IgD-negative memory B cell (primary cell): ENCODE data around the gene BST2. TPM values are rescaled to one million over a fixed set of nuclear protein-coding genes. Genes with fewer than 3 reads are reported as not detected.

Experiments used
- H3K27ac Mint-ChIP-seq, 3 donors: one replicate each; pipeline ENCODE4 v1.8.0; 2020 to 2022; ENCODE audit warnings: mild to moderate bottlenecking in 3 of 3, mixed read lengths in 3 of 3, moderate library complexity in 1 of 3
- H3K27me3 Mint-ChIP-seq: one replicate; pipeline ENCODE4 v1.8.0; 2021; ENCODE audit warnings: mixed read lengths
- H3K36me3 Mint-ChIP-seq: one replicate; pipeline ENCODE4 v1.8.0; 2020; ENCODE audit warnings: mild to moderate bottlenecking, mixed read lengths
- H3K4me1 Mint-ChIP-seq, 3 donors: one replicate each; pipeline ENCODE4 v1.8.0; 2020 to 2022; ENCODE audit warnings: mixed read lengths in 3 of 3, mild to moderate bottlenecking in 1 of 3
- H3K4me3 Mint-ChIP-seq, 4 donors: one replicate each; pipeline ENCODE4 v1.8.0; 2020 to 2022; ENCODE audit warnings: mild to moderate bottlenecking in 4 of 4, mixed read lengths in 4 of 4, moderate library complexity in 3 of 4
- H3K9me3 Mint-ChIP-seq, 3 donors: one replicate each; pipeline ENCODE4 v1.8.0; 2020 to 2021; ENCODE audit warnings: mixed read lengths in 3 of 3, mild to moderate bottlenecking in 1 of 3
- polyA plus RNA-seq: library from polyadenylated mRNA; unstranded; fragments of 300-500 nt; fragmentation: Illumina TruSeq; gene quantifications from one replicate; pipeline ENCODE4 v1.2.3, GENCODE V29; 2021

The BST2 gene, protein sequence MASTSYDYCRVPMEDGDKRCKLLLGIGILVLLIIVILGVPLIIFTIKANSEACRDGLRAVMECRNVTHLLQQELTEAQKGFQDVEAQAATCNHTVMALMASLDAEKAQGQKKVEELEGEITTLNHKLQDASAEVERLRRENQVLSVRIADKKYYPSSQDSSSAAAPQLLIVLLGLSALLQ
- 162 TPM for polyA plus RNA-seq

DNA sequence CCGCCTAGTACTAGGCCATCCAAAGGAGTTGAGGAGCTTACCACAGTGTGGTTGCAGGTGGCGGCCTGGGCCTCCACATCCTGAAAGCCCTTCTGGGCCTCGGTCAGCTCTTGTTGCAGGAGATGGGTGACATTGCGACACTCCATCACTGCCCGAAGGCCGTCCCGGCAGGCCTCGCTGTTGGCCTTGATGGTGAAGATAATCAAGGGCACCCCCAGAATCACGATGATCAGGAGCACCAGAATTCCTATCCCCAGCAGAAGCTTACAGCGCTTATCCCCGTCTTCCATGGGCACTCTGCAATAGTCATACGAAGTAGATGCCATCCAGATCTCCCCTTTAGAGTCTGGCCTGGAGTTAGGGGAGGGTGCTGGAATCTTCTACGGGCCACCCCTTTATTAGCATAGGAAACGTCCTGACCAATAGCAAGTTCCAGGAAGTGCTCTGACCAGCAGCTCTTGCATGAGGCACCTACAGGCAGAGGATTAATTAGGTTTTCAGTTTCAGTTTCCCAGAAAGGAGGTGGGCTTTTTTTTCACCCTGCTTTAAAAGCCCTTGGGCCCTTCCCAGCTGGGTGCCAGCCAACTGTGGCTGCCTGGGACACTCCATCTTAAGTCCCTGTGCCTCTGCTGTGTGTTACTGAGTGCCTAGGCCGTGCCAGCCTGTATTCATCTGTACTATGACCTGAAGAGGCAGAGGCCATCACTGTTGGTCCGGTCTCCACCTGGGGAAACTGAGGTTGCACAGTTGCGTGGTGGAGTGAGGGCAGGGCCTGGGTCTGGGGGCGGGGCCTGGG is at the start of gene BST2:
Gene BST2 (minus strand): TSS at position 381 of the 796 bp plus-strand sequence. CDS start 55 bp downstream, at position 326.
- Mint-ChIP-seq H3K27me3 (no peaks in the 10 kb centered on the region), H3K27ac (peak within 1 kb of the TSS; percentile 77 to 99 (median 93)), H3K4me1 (peaks cover 22 to 24% (median 23%) of the 10 kb centered on the region in 3 donors), H3K36me3 (no peaks in the 10 kb centered on the region), H3K4me3 (peak within 1 kb of the TSS; percentile 92 to 99 (median 93)), H3K9me3 (no peaks in the 10 kb centered on the region)

DNA sequence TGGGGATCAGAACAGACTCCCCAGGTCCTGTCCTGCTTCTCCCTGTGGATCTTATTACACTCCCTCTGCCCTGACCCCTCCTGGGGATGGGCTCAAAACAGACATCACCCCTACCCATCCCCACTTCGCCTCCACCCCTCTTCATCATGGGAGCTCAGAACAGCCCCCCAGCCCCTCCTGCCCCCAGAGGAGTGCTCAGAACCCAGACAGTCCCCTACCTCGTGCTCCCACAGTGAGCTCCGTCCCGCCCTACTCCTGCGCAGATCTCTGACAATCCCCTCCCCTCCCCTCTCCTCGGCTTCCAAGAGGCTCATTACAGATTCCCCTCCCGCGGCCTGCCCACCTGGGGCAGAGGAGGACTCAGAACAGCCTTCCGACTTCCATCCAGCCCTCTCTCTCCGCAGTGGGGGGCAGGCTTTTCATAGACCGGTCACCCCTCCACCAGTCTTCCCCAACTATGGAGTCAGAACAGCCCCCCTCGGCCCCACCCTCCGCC is 49.2 kb upstream of the BST2 start:
- H3K4me1 Mint-ChIP-seq = peaks cover 3 to 11% (median 5%) of the 10 kb centered on the region in 3 donors
- no peaks in the 10 kb centered on the region for H3K36me3 Mint-ChIP-seq
- H3K4me3 Mint-ChIP-seq = peak overlapping the region in 1 of 4 donors; percentile 50
- H3K27ac Mint-ChIP-seq = peak overlapping the region in 1 of 3 donors; percentile 56
- peaks cover 52% of the 10 kb centered on the region for H3K27me3 Mint-ChIP-seq
- H3K9me3 Mint-ChIP-seq = peaks cover 0 to 3% (median 0%) of the 10 kb centered on the region in 3 donors

DNA sequence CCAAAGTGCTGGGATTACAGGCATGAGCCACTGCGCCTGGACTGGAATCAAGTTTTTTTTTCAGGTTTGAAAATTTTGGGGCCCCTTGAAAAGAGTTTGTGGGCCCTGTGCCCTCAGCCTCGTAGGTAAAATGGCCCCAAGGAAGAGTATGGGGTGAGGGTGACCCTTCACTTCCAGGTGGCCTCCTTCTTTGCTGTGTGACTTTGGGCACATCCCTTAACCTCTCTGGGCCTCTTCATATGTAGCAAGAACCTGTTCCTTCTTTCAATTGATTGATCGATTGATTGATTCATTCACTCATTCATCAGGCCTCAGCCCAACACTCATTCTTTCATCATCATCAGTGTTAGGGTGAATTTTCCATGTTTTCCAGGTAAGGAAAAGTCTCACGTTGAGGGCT is 46.4 kb upstream of the BST2 start:
- Mint-ChIP-seq H3K9me3 (peaks cover 0 to 5% (median 0%) of the 10 kb centered on the region in 3 donors), H3K27ac (no peak overlapping the region), H3K36me3 (no peaks in the 10 kb centered on the region), H3K4me1 (peaks cover 3 to 11% (median 5%) of the 10 kb centered on the region in 3 donors), H3K27me3 (peaks cover 52% of the 10 kb centered on the region), H3K4me3 (no peak overlapping the region)

DNA sequence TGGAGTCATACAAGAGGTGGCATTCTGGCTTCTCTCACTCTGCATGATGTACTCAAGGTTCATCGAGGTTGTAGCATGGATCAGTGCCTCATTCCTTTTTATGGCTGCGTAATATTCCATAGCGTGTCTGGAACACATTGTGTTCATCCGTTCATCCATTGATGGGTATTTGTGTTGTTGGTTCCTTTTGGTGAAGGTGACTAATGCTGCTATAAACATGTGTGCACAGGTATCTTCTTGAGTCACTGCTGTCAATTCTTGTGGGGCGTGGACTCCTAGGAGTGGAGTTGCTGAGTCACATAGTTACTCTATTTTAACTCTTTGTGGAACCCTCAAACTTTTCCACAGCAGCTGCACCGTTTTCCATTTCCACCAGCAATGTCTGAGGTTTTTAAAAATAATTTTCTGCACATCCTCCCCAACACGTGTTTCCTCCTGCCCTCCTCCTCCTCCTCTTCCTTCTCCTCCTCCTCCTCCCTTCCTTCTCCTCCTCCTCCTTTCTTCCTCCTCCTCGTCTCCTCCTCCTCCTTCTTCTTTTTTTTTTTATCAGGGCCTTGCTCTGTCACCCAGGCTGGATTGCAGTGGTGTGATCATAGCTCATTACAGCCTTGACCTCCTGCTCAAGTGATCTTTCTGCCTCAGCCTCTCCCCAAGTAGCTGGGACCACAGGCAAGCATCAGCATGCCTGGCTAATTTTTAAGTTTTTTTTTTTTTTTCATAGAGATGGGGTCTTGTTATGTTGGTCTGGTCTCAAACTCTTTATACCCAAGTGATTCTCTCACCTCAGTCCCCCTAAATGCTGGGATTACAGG is 45.0 kb upstream of the BST2 start:
- peak overlapping the region in 1 of 3 donors; percentile 72 for H3K27ac Mint-ChIP-seq
- peak overlapping the region in 2 of 4 donors; percentile 50 to 60 for H3K4me3 Mint-ChIP-seq
- H3K4me1 Mint-ChIP-seq = peaks cover 3 to 11% (median 5%) of the 10 kb centered on the region in 3 donors
- peaks cover 42% of the 10 kb centered on the region for H3K27me3 Mint-ChIP-seq
- peaks cover 0 to 5% (median 0%) of the 10 kb centered on the region in 3 donors for H3K9me3 Mint-ChIP-seq
- no peaks in the 10 kb centered on the region for H3K36me3 Mint-ChIP-seq

DNA sequence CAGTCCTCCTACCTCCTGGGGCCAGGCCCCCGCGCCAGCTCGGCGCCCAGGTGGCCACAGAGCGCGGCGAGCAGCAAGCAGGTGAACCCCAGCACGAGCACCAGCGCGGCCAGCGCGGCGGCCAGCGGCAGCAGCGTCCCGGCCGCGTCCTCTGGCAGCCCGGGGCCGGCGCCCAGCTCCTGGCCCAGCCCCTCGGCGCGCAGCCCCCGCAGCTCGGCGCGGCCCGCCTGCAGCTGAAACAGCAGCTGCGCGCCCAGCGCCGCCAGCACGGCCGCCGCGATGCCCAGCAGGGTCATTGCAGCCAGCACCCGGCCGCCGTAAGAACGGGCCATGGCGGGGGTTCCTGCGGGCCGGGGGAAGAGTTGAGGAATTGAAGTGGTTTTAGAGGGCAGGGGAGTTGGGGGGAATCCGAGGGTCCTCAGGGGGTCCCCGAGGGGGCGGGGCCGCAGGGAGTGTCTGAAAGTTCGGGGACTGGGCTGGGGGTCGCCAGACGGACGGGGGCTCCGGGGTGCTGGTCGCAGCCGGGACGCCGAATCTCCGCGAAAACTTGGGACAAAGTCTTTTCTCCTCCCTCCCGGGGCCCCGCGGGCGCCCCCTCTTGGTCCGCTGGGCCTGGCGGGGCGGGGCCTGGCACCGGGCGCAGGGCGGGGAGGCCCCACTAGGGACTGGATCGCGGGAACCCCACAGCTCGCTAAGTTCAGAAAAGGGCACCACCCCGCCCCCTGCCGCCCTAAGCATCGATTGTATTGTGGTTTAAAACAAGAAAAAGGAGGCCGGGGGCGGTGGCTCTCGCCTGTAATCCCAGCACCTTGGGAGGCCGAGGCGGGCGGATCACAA is 42.9 kb upstream of the BST2 start, which contains the start of gene TMEM221:
Gene TMEM221 (minus strand): TSS at position 538 of the 837 bp plus-strand sequence. CDS start 206 bp downstream, at position 332.
- Mint-ChIP-seq H3K4me1 (peaks cover 1 to 8% (median 2%) of the 10 kb centered on the region in 3 donors), H3K27me3 (peaks cover 31% of the 10 kb centered on the region), H3K9me3 (peaks cover 0 to 3% (median 0%) of the 10 kb centered on the region in 3 donors), H3K36me3 (no peaks in the 10 kb centered on the region), H3K27ac (no peak within 1 kb of the TSS), H3K4me3 (peak within 1 kb of the TSS in 3 of 4 donors; percentile 32 to 52 (median 43))

DNA sequence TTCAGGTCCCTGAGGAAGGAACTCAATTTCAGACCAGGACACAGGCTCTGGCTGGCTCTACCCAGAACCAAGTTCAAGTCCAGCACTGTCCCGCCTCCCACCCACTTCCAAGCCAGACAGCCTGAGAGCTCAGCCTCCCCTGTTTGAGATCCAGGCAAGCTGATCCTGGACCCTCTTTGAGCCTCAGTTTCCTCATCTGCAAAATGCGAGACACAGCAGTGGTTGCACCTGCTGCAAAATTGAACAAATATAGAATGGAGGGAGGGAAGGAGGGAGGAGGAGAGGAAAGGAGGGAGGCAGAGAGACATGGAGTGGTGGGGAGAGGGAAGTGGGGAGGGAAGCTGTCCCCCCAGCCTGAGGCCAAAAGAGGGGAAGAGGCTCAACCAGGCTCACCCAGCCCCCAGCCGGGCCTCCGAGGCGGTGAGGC is 42.3 kb upstream of the BST2 start:
- Mint-ChIP-seq H3K9me3 (peaks cover 0 to 2% (median 0%) of the 10 kb centered on the region in 3 donors), H3K36me3 (no peaks in the 10 kb centered on the region), H3K4me1 (peaks cover 0 to 7% (median 0%) of the 10 kb centered on the region in 3 donors), H3K4me3 (peak overlapping the region in 3 of 4 donors; percentile 32 to 52 (median 43)), H3K27me3 (peaks cover 29% of the 10 kb centered on the region), H3K27ac (no peak overlapping the region)

DNA sequence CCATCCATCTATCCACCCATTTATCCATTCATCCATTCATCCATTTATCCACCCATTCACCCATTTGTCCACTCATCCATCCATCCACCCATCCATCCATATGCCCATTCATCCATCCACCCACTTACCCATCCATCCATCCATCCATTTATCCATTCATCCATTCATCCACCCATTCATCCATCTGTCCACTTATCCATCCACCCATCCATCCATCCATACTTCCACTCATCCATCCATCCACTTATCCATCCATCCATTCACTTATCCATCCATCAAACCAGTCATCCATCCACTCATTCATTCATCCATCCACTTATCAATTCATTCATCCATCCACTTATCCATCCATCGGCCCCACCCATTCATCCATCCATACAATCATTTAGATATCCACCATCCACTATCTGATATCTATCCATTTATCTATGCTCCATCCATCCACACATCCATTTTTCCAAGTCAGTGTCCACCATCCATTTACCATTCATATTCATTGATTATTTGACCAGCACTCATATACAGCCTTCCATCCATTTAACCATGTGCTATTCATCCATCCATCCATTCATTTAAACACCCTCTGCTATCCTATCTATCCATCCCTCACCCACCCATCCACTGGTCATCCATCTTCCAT is 40.2 kb upstream of the BST2 start:
- Mint-ChIP-seq H3K27ac (no peak overlapping the region), H3K4me3 (no peak overlapping the region), H3K36me3 (no peaks in the 10 kb centered on the region), H3K9me3 (peaks cover 0 to 2% (median 0%) of the 10 kb centered on the region in 3 donors), H3K27me3 (peaks cover 16% of the 10 kb centered on the region), H3K4me1 (peaks cover 0 to 7% (median 0%) of the 10 kb centered on the region in 3 donors)

DNA sequence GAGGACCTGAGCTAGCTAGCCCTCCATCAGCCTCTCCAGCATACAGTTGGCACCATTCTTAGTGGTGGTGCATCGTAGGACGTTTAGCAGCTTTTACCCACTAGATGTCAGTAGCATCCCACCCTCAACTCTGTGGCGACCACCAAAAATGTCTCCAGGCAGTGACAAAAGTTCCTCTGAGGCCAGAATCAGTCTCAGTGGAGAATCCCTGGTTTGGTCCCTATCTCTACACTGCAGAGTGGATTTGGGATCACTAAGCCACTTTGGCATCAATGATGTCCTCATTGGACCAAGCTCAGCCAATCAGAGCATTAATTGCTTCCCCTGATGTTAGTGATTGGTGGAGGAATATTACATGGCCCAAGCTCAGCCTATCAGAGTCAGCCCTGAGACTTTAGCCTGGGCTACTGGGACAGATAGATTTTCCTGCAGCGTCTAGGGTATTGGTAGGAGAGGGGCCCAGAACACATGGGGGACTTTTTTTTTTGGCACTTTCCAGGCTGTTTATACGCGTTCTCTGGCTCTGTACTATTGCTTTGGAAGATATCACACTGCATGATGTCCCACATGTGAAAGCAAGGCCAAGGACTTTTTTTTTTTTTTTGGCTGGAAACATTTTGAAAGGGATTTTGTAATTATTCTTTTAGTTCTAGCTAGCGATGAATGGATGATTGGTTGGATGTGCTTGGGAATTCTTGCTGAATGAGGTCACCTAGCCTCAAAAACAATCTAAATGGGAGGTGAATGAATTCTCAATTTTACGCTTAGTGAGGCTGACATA is 36.0 kb upstream of the BST2 start:
- Mint-ChIP-seq H3K27me3 (no peaks in the 10 kb centered on the region), H3K27ac (no peak overlapping the region), H3K4me3 (peak overlapping the region in 1 of 4 donors; percentile 13), H3K4me1 (no peaks in the 10 kb centered on the region), H3K36me3 (no peaks in the 10 kb centered on the region), H3K9me3 (no peaks in the 10 kb centered on the region)

DNA sequence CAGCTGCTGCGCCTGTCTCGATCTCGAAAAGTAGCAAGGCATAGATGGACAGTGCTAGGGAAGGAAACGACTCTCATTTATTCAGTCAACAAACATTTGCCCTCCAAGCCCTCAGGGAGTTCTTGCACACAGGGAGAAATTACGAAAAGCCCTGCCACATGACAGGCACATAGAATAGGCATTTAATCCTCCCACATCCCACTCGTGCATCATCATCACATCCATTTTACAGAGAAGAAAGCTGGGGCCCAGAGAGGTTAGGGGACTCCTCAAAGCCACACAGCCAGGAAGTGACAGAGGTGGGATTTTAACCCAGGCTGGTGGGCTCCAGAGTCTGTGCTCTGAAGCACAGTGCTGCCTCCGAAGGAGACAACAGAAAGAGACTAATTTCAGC is 31.4 kb upstream of the BST2 start:
- H3K9me3 Mint-ChIP-seq = no peaks in the 10 kb centered on the region
- no peak overlapping the region for H3K4me3 Mint-ChIP-seq
- no peaks in the 10 kb centered on the region for H3K36me3 Mint-ChIP-seq
- H3K4me1 Mint-ChIP-seq = no peaks in the 10 kb centered on the region
- no peak overlapping the region for H3K27ac Mint-ChIP-seq
- no peaks in the 10 kb centered on the region for H3K27me3 Mint-ChIP-seq

DNA sequence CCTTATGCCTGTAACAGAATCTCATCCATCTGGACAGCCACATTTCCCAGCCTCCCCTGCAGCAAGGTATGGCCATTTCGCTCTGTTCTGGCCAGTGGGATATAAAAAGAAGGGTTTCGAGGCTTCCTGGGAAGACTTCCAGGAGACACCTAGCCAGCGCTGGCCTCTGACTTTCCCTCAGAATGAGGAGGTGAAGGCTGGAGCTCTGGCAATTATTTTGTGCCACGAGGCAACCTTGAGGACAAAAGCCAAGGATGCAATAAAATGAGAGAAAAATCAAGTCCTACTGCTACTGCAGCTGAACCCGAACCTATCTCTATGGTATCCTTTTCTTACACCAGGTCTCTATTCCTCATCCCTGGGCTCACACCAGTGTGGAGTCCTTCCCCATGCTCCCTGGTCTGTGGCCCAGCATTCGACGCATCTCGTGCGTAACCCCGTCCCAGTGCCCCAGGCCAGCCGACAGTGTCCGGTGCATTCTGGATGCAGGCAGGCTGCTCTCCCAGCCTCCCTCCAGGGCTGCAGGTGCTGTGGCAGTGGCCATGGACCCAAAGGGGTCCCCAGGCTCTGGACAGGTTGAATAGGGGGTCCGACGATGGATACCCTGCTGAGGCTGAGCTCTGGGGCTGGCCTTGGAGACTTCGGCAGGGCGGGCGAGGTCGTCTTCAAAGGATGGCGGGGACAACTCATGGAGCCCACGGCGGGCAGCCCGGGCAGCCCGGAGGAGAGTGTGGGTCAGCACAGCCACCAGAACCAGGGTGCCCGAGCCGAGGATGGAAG is 30.9 kb upstream of the BST2 start:
- Mint-ChIP-seq H3K4me1 (no peaks in the 10 kb centered on the region), H3K27me3 (no peaks in the 10 kb centered on the region), H3K4me3 (no peak overlapping the region), H3K9me3 (no peaks in the 10 kb centered on the region), H3K27ac (no peak overlapping the region), H3K36me3 (no peaks in the 10 kb centered on the region)

DNA sequence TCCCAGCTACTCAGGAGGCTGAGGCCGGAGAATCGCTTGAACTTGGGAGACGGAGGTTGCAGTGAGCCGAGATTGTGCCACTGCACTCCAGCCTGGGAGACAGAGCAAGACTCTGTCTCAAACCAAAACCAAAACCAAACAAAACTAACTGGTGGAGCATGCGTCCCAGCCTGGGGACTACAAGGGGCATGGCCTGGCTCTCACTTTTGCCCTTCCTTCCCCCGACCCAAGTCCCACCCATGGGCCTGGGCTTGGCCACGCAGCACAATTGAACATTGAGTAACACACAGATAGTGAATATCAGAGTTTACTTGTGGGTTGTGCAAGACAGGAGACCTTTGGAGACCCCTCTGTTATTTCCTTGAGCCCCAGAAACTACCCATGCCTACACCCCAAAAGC is 29.8 kb upstream of the BST2 start:
- H3K9me3 Mint-ChIP-seq = no peaks in the 10 kb centered on the region
- H3K27me3 Mint-ChIP-seq = no peaks in the 10 kb centered on the region
- H3K4me1 Mint-ChIP-seq = no peaks in the 10 kb centered on the region
- H3K36me3 Mint-ChIP-seq = no peaks in the 10 kb centered on the region
- no peak overlapping the region for H3K27ac Mint-ChIP-seq
- no peak overlapping the region for H3K4me3 Mint-ChIP-seq

DNA sequence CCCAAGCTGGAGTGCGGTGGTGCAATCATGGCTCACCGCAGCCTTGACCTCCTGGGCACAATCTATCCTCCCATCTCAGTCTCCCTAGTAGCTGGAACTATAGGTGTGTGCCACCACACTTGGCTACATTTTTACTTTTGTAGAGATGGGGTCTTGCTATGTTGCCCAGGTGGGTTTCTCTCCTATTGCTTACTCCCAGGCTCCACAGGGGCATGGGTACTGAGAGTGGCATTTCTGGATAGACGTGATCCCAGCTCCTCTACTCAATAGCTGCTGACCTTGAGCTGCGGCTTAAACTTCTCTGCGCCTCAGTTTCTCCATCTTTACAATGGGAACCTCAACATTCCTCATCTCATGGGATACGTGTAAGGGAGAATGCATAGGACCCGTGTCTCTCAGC is 26.0 kb upstream of the BST2 start:
- no peaks in the 10 kb centered on the region for H3K27me3 Mint-ChIP-seq
- no peaks in the 10 kb centered on the region for H3K9me3 Mint-ChIP-seq
- H3K36me3 Mint-ChIP-seq = no peaks in the 10 kb centered on the region

More for the DNA sequence above, 26.0 kb upstream of the BST2 start:
- H3K4me1 Mint-ChIP-seq = no peaks in the 10 kb centered on the region
- no peak overlapping the region for H3K4me3 Mint-ChIP-seq
- H3K27ac Mint-ChIP-seq = no peak overlapping the region
